ENCODE results near the gene CRELD1. TPM values are rescaled to one million over a fixed set of nuclear protein-coding genes. Genes with fewer than 3 reads are reported as not detected.
"Not testable (repeated sequence)": the region's sequence is repeated elsewhere in the genome, so short reads cannot be mapped to it uniquely, and the experiment has no call there.

CRELD1 gene
- total RNA-seq, 1 experiment from 2014 or later, result 13.4 TPM

GRCh38 chr3:9935966-9936510, 2.4 kb downstream of the CRELD1 start:
- BruUV-seq (replicated peaks), result no TSS peak
- TF ChIP-seq CTCF (IDR thresholded peaks at IDR 0.05; ENCODE audit: unreplicated experiment), result no peak
- no peaks in the 10 kb centered on the region for H3K27me3 Mint-ChIP-seq (ENCODE audit: insufficient read depth, unreplicated experiment)
- intact Hi-C loops (cut with micrococcal nuclease), result no loop called here
- POLR2A ChIA-PET, result interaction anchor here (1.5 to 6.1 kb wide), 4 partner anchors 10 to 71 kb away, joined by 3 to 49 read pairs (median 20); partner anchors contain the start of genes IL17RC and JAGN1
- CTCF ChIA-PET, result interaction anchor here (0.5 to 6.3 kb wide), 5 partner anchors 11 to 480 kb away, joined by 3 to 42 read pairs (median 3); partner anchors contain the start of gene IL17RC
- no peak overlapping the region for H3K4me3 Mint-ChIP-seq (ENCODE audit: unreplicated experiment)
- no peak overlapping the region for H3K27ac Mint-ChIP-seq (ENCODE audit: low read depth, unreplicated experiment)
- H3K4me1 Mint-ChIP-seq (ENCODE audit: insufficient read depth, unreplicated experiment), result peaks cover 23% of the 10 kb centered on the region
- peaks cover 31% of the 10 kb centered on the region for H3K36me3 Mint-ChIP-seq (ENCODE audit: insufficient read depth, unreplicated experiment)
- no peak for DNase-seq (ENCODE audit: unreplicated experiment)
- no peaks in the 10 kb centered on the region for H3K9me3 Mint-ChIP-seq (ENCODE audit: unreplicated experiment)

- H3K27me3 Mint-ChIP-seq (ENCODE audit: insufficient read depth, unreplicated experiment), result no peaks in the 10 kb centered on the region
- BruUV-seq (replicated peaks), result no TSS peak
- CTCF ChIA-PET, result interaction anchor here (0.7 kb wide), 1 partner anchor 9 kb away, joined by 3 read pairs; no protein-coding TSS in a partner anchor
Observed at GRCh38 chr3:9937486-9938238, 4.0 kb downstream of the CRELD1 start.

GRCh38 chr3:9938966-9939365, 5.3 kb downstream of the CRELD1 start:
- Mint-ChIP-seq H3K4me3 (ENCODE audit: unreplicated experiment) (no peak overlapping the region), H3K9me3 (ENCODE audit: unreplicated experiment) (no peaks in the 10 kb centered on the region), H3K36me3 (ENCODE audit: insufficient read depth, unreplicated experiment) (peaks cover 25% of the 10 kb centered on the region), H3K27me3 (ENCODE audit: insufficient read depth, unreplicated experiment) (no peaks in the 10 kb centered on the region), H3K4me1 (ENCODE audit: insufficient read depth, unreplicated experiment) (peaks cover 17% of the 10 kb centered on the region), H3K27ac (ENCODE audit: low read depth, unreplicated experiment) (no peak overlapping the region)
- no TSS peak for BruUV-seq (replicated peaks)
- CTCF ChIA-PET, result interaction anchor here (0.6 to 0.7 kb wide), 2 partner anchors 26 to 135 kb away, joined by 3 read pairs; no protein-coding TSS in a partner anchor
- TF ChIP-seq CTCF (IDR thresholded peaks at IDR 0.05; ENCODE audit: unreplicated experiment), result no peak
- POLR2A ChIA-PET, result interaction anchor here (0.6 to 0.7 kb wide), 2 partner anchors 7 to 112 kb away, joined by 3 to 6 read pairs; no protein-coding TSS in a partner anchor
- no peak for DNase-seq (ENCODE audit: unreplicated experiment)
- intact Hi-C loops (cut with micrococcal nuclease), result no loop called here

More at GRCh38 chr3:9937486-9938238, 4.0 kb downstream of the CRELD1 start:
- Mint-ChIP-seq H3K4me1 (ENCODE audit: insufficient read depth, unreplicated experiment) (peaks cover 23% of the 10 kb centered on the region), H3K4me3 (ENCODE audit: unreplicated experiment) (no peak overlapping the region), H3K36me3 (ENCODE audit: insufficient read depth, unreplicated experiment) (peaks cover 31% of the 10 kb centered on the region), H3K27ac (ENCODE audit: low read depth, unreplicated experiment) (no peak overlapping the region), H3K9me3 (ENCODE audit: unreplicated experiment) (no peaks in the 10 kb centered on the region)
- no peak for DNase-seq (ENCODE audit: unreplicated experiment)
- no peak for TF ChIP-seq CTCF (IDR thresholded peaks at IDR 0.05; ENCODE audit: unreplicated experiment)
- intact Hi-C loops (cut with micrococcal nuclease), result no loop called here
- POLR2A ChIA-PET, result interaction anchor here (0.5 to 1.1 kb wide), 3 partner anchors 9 to 92 kb away, joined by 3 read pairs; no protein-coding TSS in a partner anchor

GRCh38 chr3:9939906-9940305, 6.3 kb downstream of the CRELD1 start:
- H3K4me3 Mint-ChIP-seq (ENCODE audit: unreplicated experiment); H3K27me3 Mint-ChIP-seq (ENCODE audit: insufficient read depth, unreplicated experiment); DNase-seq (ENCODE audit: unreplicated experiment); CTCF ChIA-PET; H3K9me3 Mint-ChIP-seq (ENCODE audit: unreplicated experiment); POLR2A ChIA-PET; BruUV-seq (replicated peaks); H3K27ac Mint-ChIP-seq (ENCODE audit: low read depth, unreplicated experiment); intact Hi-C loops (cut with micrococcal nuclease): not testable (repeated sequence)
- H3K36me3 Mint-ChIP-seq (ENCODE audit: insufficient read depth, unreplicated experiment), result peaks cover 28% of the 10 kb centered on the region
- H3K4me1 Mint-ChIP-seq (ENCODE audit: insufficient read depth, unreplicated experiment), result peaks cover 11% of the 10 kb centered on the region

Measured in MCF 10A (cell line).